Stimulated activated naive CD8-positive, alpha-beta T cell treated with anti-CD3 and anti-CD28 coated beads, Interleukin-15, Interleukin-2, amounts not matched to agents 100 U/mL and 50 U/mL, for 24 hours (primary cell): ENCODE data around the gene ALB.

Source experiments
- ATAC-seq: fragments of 150-1000 bp; cut with Tn5 transposase; one replicate; pipeline ENCODE4 v1.10.0; 2021
- DNase-seq: peaks from one replicate; pipeline ENCODE4 v3.0.0; 2021

ALB gene

DNA sequence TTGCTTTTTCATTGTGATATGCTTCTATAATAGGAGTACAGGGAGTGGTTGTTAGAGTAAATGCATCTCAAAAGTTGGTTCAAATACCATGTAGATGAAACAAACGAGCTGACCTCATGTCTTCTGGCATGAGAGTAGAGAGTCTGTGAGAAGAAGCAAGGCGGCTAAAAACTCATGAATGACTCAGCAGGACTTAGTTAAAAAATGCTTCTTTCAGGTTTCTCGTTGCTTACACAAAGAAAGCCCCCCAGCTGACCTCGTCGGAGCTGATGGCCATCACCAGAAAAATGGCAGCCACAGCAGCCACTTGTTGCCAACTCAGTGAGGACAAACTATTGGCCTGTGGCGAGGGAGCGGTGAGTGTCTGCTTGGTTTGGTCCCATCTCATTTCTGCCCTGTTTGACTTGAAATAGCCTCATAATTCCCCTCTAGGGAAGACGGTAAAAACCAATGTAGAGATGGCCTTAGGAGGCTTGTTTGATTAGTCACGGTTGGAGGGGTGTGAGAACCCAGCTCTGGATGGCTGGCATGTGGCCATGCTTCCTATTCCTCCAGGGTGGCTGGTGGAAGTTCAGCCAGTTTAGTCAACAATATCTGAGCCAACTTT, 46.4 kb downstream of the ALB start:
- no peak for DNase-seq
- ATAC-seq, result no peak

DNA sequence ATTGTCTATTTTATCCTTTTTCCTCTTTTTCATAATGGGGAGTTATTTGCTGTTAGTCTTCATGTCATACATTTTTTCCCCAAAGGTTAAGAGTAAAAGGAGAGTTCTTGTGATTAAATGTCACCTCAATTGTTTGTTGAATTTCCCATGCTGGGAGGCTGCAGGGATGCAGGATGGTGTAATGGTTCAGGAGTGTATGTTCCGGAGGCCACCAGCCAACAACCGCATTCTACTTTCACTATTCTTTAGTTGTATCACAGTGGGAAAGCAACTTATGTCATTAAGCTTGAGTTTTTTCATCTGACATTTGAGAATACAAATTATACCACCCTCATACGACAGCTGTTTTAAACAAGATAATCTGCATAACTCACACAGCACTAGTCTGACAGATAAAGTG, 47.3 kb downstream of the ALB start:
- ATAC-seq (no peak), DNase-seq (no peak)

DNA sequence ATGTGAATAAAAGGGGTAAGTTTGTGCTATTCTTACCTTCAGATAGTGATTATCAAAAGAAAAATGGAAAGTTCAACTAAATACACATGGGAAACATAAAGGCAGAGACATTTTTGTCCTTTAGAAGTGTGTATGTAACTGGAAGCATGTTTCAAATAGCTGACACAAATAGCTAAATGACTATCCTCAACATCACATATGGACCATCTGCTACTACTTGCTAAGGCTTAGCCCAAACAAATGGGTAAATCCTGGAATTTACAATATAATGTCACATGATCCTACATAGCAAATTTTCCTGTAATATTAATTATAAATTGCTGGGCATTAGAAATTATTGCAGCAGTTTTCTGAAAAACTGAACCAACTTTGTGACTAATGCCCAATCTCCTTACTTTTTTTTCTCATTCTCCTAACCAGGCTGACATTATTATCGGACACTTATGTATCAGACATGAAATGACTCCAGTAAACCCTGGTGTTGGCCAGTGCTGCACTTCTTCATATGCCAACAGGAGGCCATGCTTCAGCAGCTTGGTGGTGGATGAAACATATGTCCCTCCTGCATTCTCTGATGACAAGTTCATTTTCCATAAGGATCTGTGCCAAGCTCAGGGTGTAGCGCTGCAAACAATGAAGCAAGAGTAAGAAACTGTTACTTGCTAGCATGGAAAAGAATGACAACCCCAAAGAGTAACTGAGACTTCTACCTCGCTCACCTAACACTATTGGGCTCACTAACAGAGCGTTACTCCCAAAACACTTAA, 48.1 kb downstream of the ALB start:
- DNase-seq (no peak), ATAC-seq (no peak)

DNA sequence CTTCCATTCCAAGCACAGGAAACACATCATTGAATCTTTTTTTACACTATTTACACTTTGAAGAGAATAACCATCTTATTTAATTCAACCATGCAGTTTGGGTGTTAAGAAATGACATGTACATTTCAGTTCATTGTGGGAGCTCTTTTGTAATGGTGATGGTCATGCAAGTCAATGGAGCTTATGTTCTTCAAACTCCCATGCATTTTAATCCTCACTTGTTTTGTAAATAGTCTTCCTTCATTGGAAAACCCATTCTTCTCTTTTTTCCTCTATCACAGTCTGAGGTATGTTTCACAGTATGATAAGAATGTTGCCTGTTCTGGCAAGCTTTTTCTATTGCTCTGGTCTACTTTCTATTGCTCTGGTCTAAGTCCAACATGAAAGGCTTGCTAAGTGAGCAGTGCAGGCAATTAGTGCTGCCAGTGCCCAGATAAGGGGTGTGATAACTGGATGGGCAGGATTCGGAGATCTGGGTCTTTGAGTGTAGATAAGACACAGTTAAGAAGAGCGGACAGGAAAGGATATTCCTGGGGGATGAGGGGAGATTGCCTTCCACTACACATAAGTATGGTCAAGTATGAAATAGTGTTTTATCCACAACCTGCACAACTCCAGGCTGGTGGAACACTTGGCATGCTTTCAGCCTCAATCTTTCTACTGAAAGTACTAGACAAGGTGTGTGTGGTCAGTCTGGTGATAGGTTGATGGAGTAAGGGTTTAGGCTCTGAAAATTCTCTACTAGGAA, 49.0 kb downstream of the ALB start:
- ATAC-seq, result no peak
- no peak for DNase-seq

DNA sequence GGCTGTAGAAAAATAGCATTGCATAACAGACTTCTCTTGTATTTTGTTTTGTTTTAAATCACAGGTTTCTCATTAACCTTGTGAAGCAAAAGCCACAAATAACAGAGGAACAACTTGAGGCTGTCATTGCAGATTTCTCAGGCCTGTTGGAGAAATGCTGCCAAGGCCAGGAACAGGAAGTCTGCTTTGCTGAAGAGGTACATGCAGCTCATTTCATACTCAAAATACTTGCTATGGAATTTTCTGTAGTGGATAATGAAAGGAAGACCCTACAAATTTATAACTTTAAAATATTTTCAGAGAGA, 49.6 kb downstream of the ALB start:
- DNase-seq (no peak), ATAC-seq (no peak)

DNA sequence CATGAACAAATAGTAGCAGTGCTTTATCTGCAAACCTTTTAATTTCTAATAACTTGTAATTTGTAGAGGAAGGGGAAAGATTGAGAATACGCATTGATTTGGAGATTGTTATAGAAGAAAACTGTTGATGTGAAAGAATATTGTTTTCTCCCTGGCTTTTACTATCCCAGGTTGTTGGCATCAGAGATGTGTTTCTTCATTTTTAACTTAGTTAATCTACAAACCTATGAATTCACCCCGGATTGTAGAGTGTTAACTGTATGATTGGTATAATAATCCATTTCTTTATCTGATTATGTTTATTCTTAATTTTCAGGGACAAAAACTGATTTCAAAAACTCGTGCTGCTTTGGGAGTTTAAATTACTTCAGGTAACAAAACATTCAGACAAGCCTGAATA, 50.8 kb downstream of the ALB start:
- DNase-seq, result no peak
- ATAC-seq, result no peak

DNA sequence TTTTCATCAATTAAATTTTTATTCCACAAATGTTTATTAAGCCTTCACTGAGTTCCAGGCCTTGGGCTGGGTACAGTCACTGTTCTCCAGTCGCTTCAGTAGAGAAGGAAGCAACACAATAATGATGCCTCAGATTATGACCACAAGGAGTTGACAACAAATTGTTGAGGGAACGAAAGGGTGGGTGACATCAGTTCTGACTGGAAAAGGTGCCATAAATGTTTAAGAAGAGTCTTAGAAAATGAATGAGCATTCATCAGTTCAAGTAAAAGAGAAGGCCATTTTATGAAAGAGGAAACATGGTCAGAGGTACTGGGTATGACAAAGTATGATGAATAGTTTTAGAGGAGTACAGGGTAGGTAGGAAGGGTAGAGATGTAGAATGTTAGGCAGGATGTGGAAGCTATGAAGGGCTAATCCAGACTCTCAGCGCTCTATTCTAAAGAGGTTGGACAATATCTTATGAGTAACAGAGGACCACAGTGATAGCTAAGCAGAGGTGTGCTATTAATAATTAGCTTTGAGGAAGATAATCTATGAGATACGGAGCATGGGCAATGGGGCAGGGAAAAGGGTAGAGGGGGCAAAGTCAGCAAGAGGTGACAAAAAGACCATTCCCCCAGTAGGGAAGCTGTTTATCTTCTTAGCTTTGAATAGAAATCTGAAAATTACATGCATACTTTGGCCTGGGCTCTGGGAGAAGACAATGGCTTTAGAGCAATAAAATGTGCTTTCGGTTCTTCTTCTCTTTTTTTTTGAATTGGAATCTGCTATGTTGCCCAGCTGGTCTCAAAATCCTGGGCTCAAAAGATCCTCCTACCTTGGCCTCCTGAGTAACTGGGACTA, 52.3 kb downstream of the ALB start:
- DNase-seq (no peak), ATAC-seq (no peak)

DNA sequence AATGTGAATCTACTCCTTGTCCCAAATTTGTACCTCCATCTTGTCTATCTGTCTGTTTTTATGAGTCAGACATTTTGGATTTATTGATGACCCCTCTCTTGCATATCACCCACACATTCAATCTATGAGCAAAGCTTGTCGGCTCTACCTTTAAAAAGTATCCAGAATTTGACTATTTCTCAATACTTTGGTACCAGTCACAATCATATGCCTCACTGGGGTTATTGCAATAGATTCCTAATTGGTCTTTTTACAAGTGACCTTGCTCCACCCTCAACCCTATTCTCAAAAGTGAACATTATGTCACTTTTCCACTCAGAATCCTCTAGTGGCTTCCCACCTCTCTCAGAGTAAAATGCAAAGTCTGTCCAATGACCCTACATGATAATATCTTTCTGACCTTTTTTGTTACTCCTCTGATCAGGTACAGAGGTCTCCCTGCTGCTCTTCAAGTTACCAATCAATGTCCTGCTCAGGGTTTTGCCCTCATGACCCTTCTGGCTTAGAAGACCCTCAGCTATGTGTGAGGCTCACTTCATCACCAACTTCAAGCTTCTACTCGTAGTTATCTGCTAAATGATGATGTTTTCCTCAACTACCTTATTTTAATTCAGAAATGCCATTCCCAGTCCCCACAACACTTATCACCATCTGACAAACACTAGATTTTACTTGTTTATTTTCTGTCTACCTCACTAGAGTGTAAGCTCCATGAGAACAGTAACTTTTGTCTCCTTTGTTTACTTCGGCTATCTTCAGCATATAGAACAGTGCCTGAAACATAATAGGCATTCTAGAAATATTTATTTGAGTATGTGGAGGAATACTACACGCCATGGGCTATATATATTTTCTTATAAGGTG, 54.3 kb downstream of the ALB start:
- DNase-seq (no peak), ATAC-seq (no peak)

DNA sequence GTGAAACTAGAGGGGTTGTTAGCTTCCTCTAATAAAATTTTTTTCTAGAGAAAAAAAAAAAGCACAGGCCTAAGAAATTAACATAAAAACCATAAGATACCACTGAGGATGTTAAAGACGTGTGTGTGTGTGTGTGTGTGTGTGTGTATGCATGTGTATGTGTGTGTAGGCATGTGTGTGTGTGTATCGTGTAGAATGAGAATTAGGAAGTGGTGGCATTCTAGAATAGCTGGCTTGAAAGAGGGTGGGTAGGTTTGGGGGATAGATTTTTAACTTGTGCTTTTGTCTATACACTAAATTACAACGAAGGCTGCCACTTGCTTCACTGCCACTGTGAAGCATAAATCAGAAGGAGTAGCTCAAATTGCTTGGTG, 54.9 kb downstream of the ALB start:
- DNase-seq, result no peak
- no peak for ATAC-seq

DNA sequence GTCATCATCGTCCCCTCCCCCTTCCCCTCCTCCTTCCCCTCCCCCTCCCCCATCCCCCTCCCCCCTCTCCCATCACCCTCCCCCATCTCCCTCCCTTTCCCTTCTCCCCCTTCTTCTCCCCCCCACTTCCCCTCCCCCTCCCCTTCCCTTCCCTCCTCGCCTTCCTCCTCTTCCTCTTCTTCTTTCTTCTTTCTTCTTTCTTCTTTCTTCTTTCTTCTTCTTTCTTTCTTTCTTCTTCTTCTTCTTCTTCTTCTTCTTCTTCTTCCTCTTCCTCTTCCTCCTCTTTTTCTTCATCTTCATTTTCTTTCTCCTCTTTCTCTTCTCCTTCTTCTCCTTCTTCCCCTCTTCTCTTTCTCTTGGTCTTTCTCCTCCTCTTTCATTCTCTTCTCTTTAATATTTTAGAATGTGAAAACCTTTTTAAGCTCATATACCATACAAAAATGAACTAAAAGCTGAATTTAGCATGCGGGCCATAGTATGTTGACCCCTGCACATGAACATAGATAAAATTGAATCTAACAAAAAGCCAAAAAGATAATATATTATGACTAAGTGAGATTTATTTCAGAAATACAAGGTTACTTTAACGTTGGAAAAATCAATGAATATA, 56.9 kb downstream of the ALB start:
- no peak for ATAC-seq
- no peak for DNase-seq

DNA sequence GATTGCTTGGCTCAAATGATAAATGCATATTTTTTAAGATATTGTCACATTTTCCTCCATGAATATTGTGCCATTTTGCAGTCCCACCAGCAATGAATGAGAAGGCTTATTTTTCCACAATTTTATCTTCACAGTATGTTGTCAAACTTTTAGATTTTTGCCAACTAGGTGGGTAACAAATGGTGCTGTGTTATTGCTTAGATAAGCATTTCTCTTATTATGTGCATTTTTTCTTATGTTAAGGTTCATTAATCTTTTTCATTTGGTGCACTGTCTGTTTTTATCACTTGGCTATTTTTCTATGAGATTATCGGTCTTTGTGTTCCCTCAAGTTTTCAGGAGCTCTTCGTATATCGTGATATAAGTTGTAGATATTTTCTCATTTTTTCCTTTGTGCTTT, 64.1 kb downstream of the ALB start:
- ATAC-seq (no peak), DNase-seq (no peak)

DNA sequence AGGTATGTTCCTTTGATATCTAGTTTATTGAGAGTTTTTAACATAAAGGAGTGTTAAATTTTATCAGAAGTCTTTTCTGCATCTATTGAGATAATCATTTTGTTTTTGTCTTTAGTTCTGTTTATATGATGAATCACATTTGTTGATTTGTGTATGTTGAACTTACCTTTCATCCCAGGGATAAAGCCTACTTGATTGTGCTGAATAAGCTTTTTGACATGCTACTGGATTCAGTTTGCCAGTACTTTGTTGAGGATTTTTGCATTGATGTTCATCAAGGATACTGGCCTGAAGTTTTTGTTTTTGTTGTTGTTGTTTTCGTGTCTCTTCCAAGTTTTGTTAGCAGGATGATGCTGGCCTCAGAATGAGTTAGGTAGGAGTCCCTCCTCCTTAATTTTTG, 66.6 kb downstream of the ALB start:
- DNase-seq, result no peak
- ATAC-seq, result no peak
